RWPE2 (cell line): ENCODE measurements around the gene GGTLC2.
"Not testable (repeated sequence)": the region's sequence is repeated elsewhere in the genome, so short reads cannot be mapped to it uniquely, and the experiment has no call there.

Experiments
- ATAC-seq: fragments of 200-7000 bp; cut with Tn5 transposase; 3 replicates; pipeline ENCODE4 v1.9.1; 2021; ENCODE audit warnings: low read depth
- DNase-seq: peaks from one replicate; pipeline ENCODE4 v3.0.0-alpha.2; 2020; ENCODE audit warnings: low spot score
- H3K27ac ChIP-seq: fragments of 450-650 bp; 2 replicates; pipeline ENCODE4 v1.5.1; 2017; ENCODE audit warnings: mild to moderate bottlenecking; ENCODE audit not compliant: poor library complexity, severe bottlenecking
- H3K27me3 ChIP-seq: fragments of 250-450 bp; sonication (Bioruptor Pico); 2 replicates; pipeline ENCODE4 v1.5.1; 2021; ENCODE audit warnings: mild to moderate bottlenecking, moderate library complexity; ENCODE audit not compliant: insufficient read depth, poor library complexity, severe bottlenecking
- H3K36me3 ChIP-seq: fragments of 250-450 bp; sonication (Bioruptor Pico); 2 replicates; pipeline ENCODE4 v1.5.1; 2020; ENCODE audit warnings: low read depth, mild to moderate bottlenecking, moderate library complexity
- H3K4me1 ChIP-seq: fragments of 250-450 bp; sonication (Bioruptor Pico); 2 replicates; pipeline ENCODE4 v1.5.1; 2021; ENCODE audit warnings: mild to moderate bottlenecking, moderate library complexity; ENCODE audit not compliant: insufficient read depth, poor library complexity, severe bottlenecking
- H3K4me3 ChIP-seq: fragments of 250-450 bp; sonication (Bioruptor Pico); 2 replicates; pipeline ENCODE4 v1.5.1; 2021; ENCODE audit warnings: mild to moderate bottlenecking, moderate library complexity; ENCODE audit not compliant: severe bottlenecking
- H3K9me3 ChIP-seq: fragments of 250-450 bp; sonication (Bioruptor Pico); 2 replicates; pipeline ENCODE4 v1.5.1; 2021; ENCODE audit warnings: mild to moderate bottlenecking, moderate library complexity; ENCODE audit not compliant: severe bottlenecking
- CTCF ChIP-seq: fragments of 450-650 bp; IDR thresholded peaks from one replicate; pipeline ENCODE4 v1.5.1; 2017; ENCODE audit warnings: mild to moderate bottlenecking, moderate library complexity; ENCODE audit not compliant: poor library complexity, severe bottlenecking

The GGTLC2 gene

GRCh38 chr22:22618923-22619322 is 25.5 kb upstream of the GGTLC2 start:
- Histone ChIP-seq H3K27ac (no peak overlapping the region), H3K4me1 (no peaks in the 10 kb centered on the region), H3K9me3 (peaks cover 5% of the 10 kb centered on the region), H3K36me3 (no peaks in the 10 kb centered on the region), H3K4me3 (no peak overlapping the region), H3K27me3 (peaks cover 3% of the 10 kb centered on the region)
- DNase-seq (no peak), ATAC-seq (no peak)
- TF ChIP-seq CTCF = no peak

- ATAC-seq = no peak
- no peak for DNase-seq
- no peaks in the 10 kb centered on the region for H3K4me1 ChIP-seq
- TF ChIP-seq CTCF = no peak
- H3K9me3 ChIP-seq = peaks cover 5% of the 10 kb centered on the region
- no peaks in the 10 kb centered on the region for H3K36me3 ChIP-seq
- no peak overlapping the region for H3K4me3 ChIP-seq
- peaks cover 3% of the 10 kb centered on the region for H3K27me3 ChIP-seq
- no peak overlapping the region for H3K27ac ChIP-seq
Observed at GRCh38 chr22:22619765-22620414, 24.5 kb upstream of the GGTLC2 start.

GRCh38 chr22:22628546-22629495 is 15.6 kb upstream of the GGTLC2 start:
- H3K4me1 ChIP-seq, ATAC-seq, H3K36me3 ChIP-seq, DNase-seq, H3K27ac ChIP-seq, H3K4me3 ChIP-seq, H3K9me3 ChIP-seq, H3K27me3 ChIP-seq: not testable (repeated sequence)

- not testable (repeated sequence) for H3K27ac ChIP-seq, H3K9me3 ChIP-seq, H3K27me3 ChIP-seq, DNase-seq, H3K36me3 ChIP-seq, ATAC-seq, H3K4me1 ChIP-seq, H3K4me3 ChIP-seq
Observed at GRCh38 chr22:22631223-22631652, 13.2 kb upstream of the GGTLC2 start.

GRCh38 chr22:22632226-22632625 is 12.2 kb upstream of the GGTLC2 start:
- not testable (repeated sequence) for H3K27ac ChIP-seq, DNase-seq, H3K9me3 ChIP-seq, H3K4me3 ChIP-seq, H3K4me1 ChIP-seq, H3K36me3 ChIP-seq, H3K27me3 ChIP-seq, ATAC-seq

GRCh38 chr22:22633533-22633932 is 10.9 kb upstream of the GGTLC2 start:
- not testable (repeated sequence) for H3K4me1 ChIP-seq, H3K9me3 ChIP-seq, DNase-seq, ATAC-seq, H3K36me3 ChIP-seq, H3K4me3 ChIP-seq, H3K27ac ChIP-seq, H3K27me3 ChIP-seq

- not testable (repeated sequence) for H3K4me1 ChIP-seq, DNase-seq, H3K9me3 ChIP-seq, H3K36me3 ChIP-seq, ATAC-seq, H3K27ac ChIP-seq, H3K4me3 ChIP-seq, H3K27me3 ChIP-seq
Observed at GRCh38 chr22:22636260-22636659, 8.2 kb upstream of the GGTLC2 start.

GRCh38 chr22:22638313-22638712 is 6.1 kb upstream of the GGTLC2 start:
- H3K27ac ChIP-seq, H3K4me1 ChIP-seq, H3K9me3 ChIP-seq, H3K4me3 ChIP-seq, DNase-seq, H3K36me3 ChIP-seq, ATAC-seq, H3K27me3 ChIP-seq: not testable (repeated sequence)

GRCh38 chr22:22642255-22642654 is 2.2 kb upstream of the GGTLC2 start:
- ATAC-seq, DNase-seq: not testable (repeated sequence)

More at GRCh38 chr22:22642255-22642654, 2.2 kb upstream of the GGTLC2 start:
- H3K36me3 ChIP-seq, H3K9me3 ChIP-seq, H3K27me3 ChIP-seq, H3K4me1 ChIP-seq, H3K4me3 ChIP-seq, H3K27ac ChIP-seq: not testable (repeated sequence)
